PC-3 (cell line): ENCODE measurements around the gene CYB5R3. TPM values are rescaled to one million over a fixed set of nuclear protein-coding genes. Genes with fewer than 3 reads are reported as not detected.

Experiments
- ATAC-seq: fragments of 200-7000 bp; cut with Tn5 transposase; 2 replicates; pipeline ENCODE4 v1.9.1; 2020; ENCODE audit warnings: mild to moderate bottlenecking, moderate library complexity
- BruUV-seq: library from RNA; stranded (reverse); fragments of 400-500 nt; replicated peaks from 2 replicates; lab custom pipeline; 2021; lab: Mats Ljungman, UMichigan
- CTCF ChIA-PET: fragments of 300-600 bp; sonication (Branson Sonifier 250); formaldehyde crosslinking; loops from one replicate; lab custom pipeline; 2022; ENCODE audit warnings: antibody characterized with exemption; lab: Charles Lee
- POLR2A ChIA-PET: fragments of 300-600 bp; sonication (Branson Sonifier 250); formaldehyde crosslinking; loops from one replicate; lab custom pipeline; 2022; ENCODE audit warnings: antibody characterized with exemption; ENCODE audit not compliant: unreplicated experiment; lab: Charles Lee
- DNase-seq: peaks from one replicate; pipeline ENCODE4 v3.0.0-alpha.2; 2015
- H2AFZ ChIP-seq: fragments of 300-600 bp; sonication (generic); 2 replicates; pipeline ENCODE4 v1.6.0; 2016; ENCODE audit warnings: antibody characterized with exemption, low read length
- H3F3A ChIP-seq: fragments of 300-600 bp; sonication (generic); one replicate; pipeline ENCODE4 v1.6.0; 2017; ENCODE audit warnings: antibody characterized with exemption, low read length, control low read depth, mild to moderate bottlenecking; ENCODE audit not compliant: unreplicated experiment
- H3K27ac ChIP-seq: fragments of 300-600 bp; sonication (generic); 2 replicates; pipeline ENCODE4 v1.5.1; 2016; ENCODE audit warnings: mild to moderate bottlenecking, low read length
- H3K27me3 ChIP-seq: fragments of 300-600 bp; sonication (generic); 2 replicates; pipeline ENCODE4 v1.6.1; 2016; ENCODE audit warnings: low read length, mixed read lengths
- H3K36me3 ChIP-seq: fragments of 300-600 bp; sonication (generic); 2 replicates; pipeline ENCODE4 v1.6.1; 2016; ENCODE audit warnings: low read depth, mixed run types, low read length, mixed read lengths
- H3K4me1 ChIP-seq: fragments of 300-600 bp; sonication (generic); 2 replicates; pipeline ENCODE4 v1.5.1; 2016; ENCODE audit warnings: low read length; ENCODE audit not compliant: insufficient read depth
- H3K4me2 ChIP-seq: fragments of 300-600 bp; sonication (generic); 2 replicates; pipeline ENCODE4 v1.6.0; 2016; ENCODE audit warnings: low read length
- H3K4me3 ChIP-seq: fragments of 300-600 bp; sonication (generic); 2 replicates; pipeline ENCODE4 v1.5.1; 2016; ENCODE audit warnings: mild to moderate bottlenecking, low read length, mixed read lengths
- H3K79me2 ChIP-seq: fragments of 300-600 bp; sonication (generic); 2 replicates; pipeline ENCODE4 v1.6.1; 2017; ENCODE audit warnings: low read length, mixed read lengths
- H3K9ac ChIP-seq: fragments of 300-600 bp; sonication (generic); 2 replicates; pipeline ENCODE4 v1.6.0; 2016; ENCODE audit warnings: mild to moderate bottlenecking, low read length
- H3K9me2 ChIP-seq: fragments of 300-600 bp; sonication (generic); replicated peaks from 2 replicates; pipeline ENCODE4 v1.6.1; 2016; ENCODE audit warnings: mixed run types, low read length, mixed read lengths
- H3K9me3 ChIP-seq: fragments of 300-600 bp; sonication (generic); 2 replicates; pipeline ENCODE4 v1.6.1; 2016; ENCODE audit warnings: low read length, mixed read lengths
- H4K20me1 ChIP-seq: fragments of 300-600 bp; sonication (generic); 2 replicates; pipeline ENCODE4 v1.6.1; 2016; ENCODE audit warnings: low read length, mixed read lengths
- EZH2 ChIP-seq: fragments of 300-600 bp; sonication (generic); IDR thresholded peaks from one replicate; pipeline ENCODE4 v1.6.1; 2017; ENCODE audit warnings: antibody characterized with exemption, mild to moderate bottlenecking, low read length; ENCODE audit not compliant: unreplicated experiment
- EZH2phosphoT487 ChIP-seq: fragments of 300-600 bp; sonication (generic); IDR thresholded peaks from 2 replicates; pipeline ENCODE4 v1.6.1; 2018; ENCODE audit warnings: mild to moderate bottlenecking, antibody characterized with exemption, low read length, borderline replicate concordance
- intact Hi-C: fragments of 100-400 bp; cut with micrococcal nuclease; formaldehyde crosslinking; loops from 2 replicates; pipeline ENCODE4 v1.9.0; 2023
- total RNA-seq: library from RNA; depleted of rRNA; stranded (reverse); fragments of >200 nt; gene quantifications from 2 replicates; pipeline ENCODE4 v1.2.3, GENCODE V29; 2014
- TF ChIP-seq, protein P1 (sequence below): fragments of 300-600 bp; sonication (generic); conservative IDR thresholded peaks from 2 replicates; pipeline ENCODE4 v1.5.1; 2017; ENCODE audit warnings: antibody characterized with exemption, low read depth, mild to moderate bottlenecking, low read length

CYB5R3 gene
- total RNA-seq, 1 experiment from 2014 or later, result 73.3 TPM

DNA sequence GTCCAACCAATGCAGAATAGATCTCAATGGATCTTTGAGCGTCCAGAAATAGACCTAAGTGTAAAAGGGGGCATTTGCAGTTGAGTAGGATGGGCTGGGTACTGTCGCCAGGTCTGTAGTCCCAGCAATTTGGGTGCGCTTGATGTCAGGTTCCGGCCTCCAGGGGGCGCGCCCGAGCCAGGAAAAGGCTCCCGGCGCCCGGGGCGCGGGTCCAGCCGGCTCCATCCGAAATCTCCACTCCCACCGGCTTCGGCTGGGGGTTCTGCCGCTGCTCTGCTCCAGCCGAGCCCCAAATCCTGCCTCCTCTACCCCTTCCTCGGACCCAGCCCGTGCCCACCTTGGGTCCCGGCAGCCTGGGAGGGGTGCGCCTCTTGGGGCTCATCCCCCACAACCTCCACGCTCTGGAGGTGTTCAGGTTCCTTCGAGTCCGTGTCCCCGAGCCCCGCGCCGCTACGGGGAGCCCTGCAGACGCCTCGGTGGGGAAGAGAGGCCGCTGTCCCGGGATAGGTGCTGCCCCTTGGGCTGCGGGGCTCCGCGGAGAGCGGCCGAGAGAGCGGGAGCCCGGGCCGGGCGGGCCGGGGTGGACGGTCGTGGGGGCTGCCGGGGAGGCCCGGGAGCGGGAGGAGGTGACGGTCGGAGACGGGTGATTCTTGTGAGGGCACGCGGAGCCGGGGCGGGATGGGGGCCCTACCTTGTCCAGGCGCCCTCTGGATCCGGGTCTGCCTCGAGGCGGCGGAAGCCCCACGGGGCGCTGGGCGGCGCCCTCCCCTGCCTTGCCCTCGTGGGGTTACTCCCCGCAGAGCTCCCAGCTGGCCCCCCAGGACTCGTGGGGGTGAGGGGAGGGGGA, 13.0 kb upstream of the CYB5R3 start:
- intact Hi-C loops, result loop anchor here (1.0 kb wide), 1 partner anchor 158 kb away; no protein-coding TSS in a partner anchor
- H3K9me2 ChIP-seq, result no peaks in the 10 kb centered on the region
- H3K9me3 ChIP-seq, result no peaks in the 10 kb centered on the region
- no peaks in the 10 kb centered on the region for H3K79me2 ChIP-seq
- TF ChIP-seq EZH2phosphoT487 (no peak), EZH2 (no peak)
- TF ChIP-seq, protein P1, sequence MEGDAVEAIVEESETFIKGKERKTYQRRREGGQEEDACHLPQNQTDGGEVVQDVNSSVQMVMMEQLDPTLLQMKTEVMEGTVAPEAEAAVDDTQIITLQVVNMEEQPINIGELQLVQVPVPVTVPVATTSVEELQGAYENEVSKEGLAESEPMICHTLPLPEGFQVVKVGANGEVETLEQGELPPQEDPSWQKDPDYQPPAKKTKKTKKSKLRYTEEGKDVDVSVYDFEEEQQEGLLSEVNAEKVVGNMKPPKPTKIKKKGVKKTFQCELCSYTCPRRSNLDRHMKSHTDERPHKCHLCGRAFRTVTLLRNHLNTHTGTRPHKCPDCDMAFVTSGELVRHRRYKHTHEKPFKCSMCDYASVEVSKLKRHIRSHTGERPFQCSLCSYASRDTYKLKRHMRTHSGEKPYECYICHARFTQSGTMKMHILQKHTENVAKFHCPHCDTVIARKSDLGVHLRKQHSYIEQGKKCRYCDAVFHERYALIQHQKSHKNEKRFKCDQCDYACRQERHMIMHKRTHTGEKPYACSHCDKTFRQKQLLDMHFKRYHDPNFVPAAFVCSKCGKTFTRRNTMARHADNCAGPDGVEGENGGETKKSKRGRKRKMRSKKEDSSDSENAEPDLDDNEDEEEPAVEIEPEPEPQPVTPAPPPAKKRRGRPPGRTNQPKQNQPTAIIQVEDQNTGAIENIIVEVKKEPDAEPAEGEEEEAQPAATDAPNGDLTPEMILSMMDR, result peak; percentile 78
- ATAC-seq (peak; percentile 91), DNase-seq (peak; percentile 76)
- no peaks in the 10 kb centered on the region for H3F3A ChIP-seq
- CTCF ChIA-PET, result no interaction called here
- no peaks in the 10 kb centered on the region for H3K4me1 ChIP-seq
- H2AFZ ChIP-seq, result peak overlapping the region; percentile 99
- POLR2A ChIA-PET, result no interaction called here
- BruUV-seq, result TSS peak; percentile 56
- H4K20me1 ChIP-seq, result no peaks in the 10 kb centered on the region
- no peak overlapping the region for H3K27ac ChIP-seq
- peak overlapping the region; percentile 51 for H3K9ac ChIP-seq
- H3K4me2 ChIP-seq, result peak overlapping the region; percentile 97
- H3K36me3 ChIP-seq, result no peaks in the 10 kb centered on the region
- H3K4me3 ChIP-seq, result peak overlapping the region; percentile 75
- no peaks in the 10 kb centered on the region for H3K27me3 ChIP-seq

DNA sequence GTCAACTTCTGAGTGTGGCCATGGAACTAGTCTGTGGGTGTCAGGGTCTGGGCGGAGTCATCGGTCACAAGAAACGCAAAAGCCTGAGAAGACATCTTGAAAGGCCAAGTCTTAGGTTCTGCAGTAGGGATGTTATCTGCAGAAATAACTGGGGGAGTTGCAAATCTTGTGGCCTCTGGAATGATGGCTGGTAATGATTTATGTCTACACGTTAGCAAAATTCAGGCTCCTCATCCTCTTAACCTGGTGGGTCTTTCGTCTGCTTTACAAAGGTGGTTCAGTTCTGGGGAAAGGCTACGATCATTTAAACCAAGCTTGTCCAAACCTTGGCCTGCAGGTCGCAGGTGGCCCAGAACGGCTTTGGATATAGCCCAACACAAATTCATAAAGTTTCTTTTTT, 7.4 kb upstream of the CYB5R3 start:
- Histone ChIP-seq H3F3A (no peaks in the 10 kb centered on the region), H3K36me3 (no peaks in the 10 kb centered on the region), H3K4me2 (no peak overlapping the region), H3K27ac (no peak overlapping the region), H3K4me1 (no peaks in the 10 kb centered on the region), H4K20me1 (no peaks in the 10 kb centered on the region), H2AFZ (no peak overlapping the region), H3K79me2 (no peaks in the 10 kb centered on the region), H3K9ac (no peak overlapping the region), H3K9me3 (no peaks in the 10 kb centered on the region), H3K27me3 (no peaks in the 10 kb centered on the region), H3K9me2 (no peaks in the 10 kb centered on the region), H3K4me3 (no peak overlapping the region)
- POLR2A ChIA-PET, result no interaction called here
- BruUV-seq, result no TSS peak
- CTCF ChIA-PET, result no interaction called here
- TF ChIP-seq EZH2, result no peak
- ATAC-seq, result no peak
- intact Hi-C loops, result no loop called here
- no peak for DNase-seq

DNA sequence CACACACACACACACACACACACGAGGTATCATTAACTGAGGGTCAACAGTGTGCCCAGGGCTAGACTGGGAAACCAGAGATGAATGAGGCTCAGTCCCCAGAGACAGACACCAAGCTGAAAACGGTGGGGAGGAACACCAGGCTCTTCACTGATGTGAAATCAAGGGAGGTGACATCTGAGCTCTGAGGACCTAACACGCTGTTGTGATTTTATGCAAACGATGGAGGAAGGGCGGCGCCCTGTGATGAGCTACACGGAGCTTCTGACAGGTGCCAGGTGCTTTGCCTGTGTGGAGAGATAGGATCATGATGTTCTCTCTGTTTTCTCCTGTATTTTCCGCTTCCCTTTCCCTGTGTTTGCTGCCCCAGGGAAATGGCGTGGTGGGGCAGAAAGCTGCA, 6.5 kb upstream of the CYB5R3 start:
- Histone ChIP-seq H3F3A (no peaks in the 10 kb centered on the region), H3K9ac (no peak overlapping the region), H3K4me2 (no peak overlapping the region), H2AFZ (no peak overlapping the region), H3K9me2 (no peaks in the 10 kb centered on the region), H4K20me1 (no peaks in the 10 kb centered on the region), H3K79me2 (no peaks in the 10 kb centered on the region), H3K4me1 (no peaks in the 10 kb centered on the region), H3K27me3 (no peaks in the 10 kb centered on the region), H3K9me3 (no peaks in the 10 kb centered on the region), H3K36me3 (no peaks in the 10 kb centered on the region), H3K4me3 (no peak overlapping the region), H3K27ac (no peak overlapping the region)
- no peak for TF ChIP-seq EZH2
- TF ChIP-seq EZH2phosphoT487, result no peak
- TF ChIP-seq, protein P1, result no peak
- no TSS peak for BruUV-seq
- intact Hi-C loops, result no loop called here
- ChIA-PET CTCF (no interaction called here), POLR2A (interaction anchor here (0.6 kb wide), 1 partner anchor 33 kb away, joined by 3 read pairs; no protein-coding TSS in a partner anchor)
- ATAC-seq (no peak), DNase-seq (no peak)
